Activated CD4-positive, alpha-beta T cell treated with anti-CD3 and anti-CD28 coated beads, Interleukin-2, Interleukin-6, amounts not matched to agents 100 ng/mL and 50 ng/mL, durations not matched to agents 16 hours and 8 hours (primary cell): ENCODE measurements around the gene JAM3.

ENCODE experiments used
- DNase-seq: peaks from one replicate; pipeline ENCODE4 v3.0.0-alpha.2; 2020

The JAM3 gene

DNA sequence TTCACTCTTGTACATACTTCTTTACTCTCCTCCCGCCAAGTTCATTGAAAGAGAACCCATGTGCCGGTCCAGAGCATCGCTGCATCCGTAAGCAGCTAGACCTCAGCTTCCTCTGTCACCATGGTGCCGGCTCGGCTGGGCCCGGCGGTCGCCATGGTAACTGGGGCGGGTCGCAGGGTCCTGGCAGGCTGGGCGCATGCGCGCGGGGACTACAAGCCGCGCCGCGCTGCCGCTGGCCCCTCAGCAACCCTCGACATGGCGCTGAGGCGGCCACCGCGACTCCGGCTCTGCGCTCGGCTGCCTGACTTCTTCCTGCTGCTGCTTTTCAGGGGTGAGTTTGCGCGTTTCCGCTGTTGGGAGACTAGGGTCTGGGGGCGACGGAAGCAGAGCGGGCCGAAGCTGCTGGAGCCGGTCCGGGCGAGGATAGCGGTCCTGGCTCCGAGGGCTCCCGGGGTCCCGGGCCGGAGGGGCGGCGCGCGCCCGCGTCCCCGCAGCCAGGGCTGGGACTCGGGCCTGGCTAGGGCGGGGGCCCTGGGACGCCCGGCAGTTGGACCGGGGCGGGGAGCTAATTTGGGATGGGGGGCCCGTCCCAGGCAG is at the start of gene JAM3:
JAM3 (plus strand) TSS at position 244 of the 597 bp plus-strand sequence; CDS start at position 256, 12 bp downstream.
- DNase-seq = peak; percentile 97

DNA sequence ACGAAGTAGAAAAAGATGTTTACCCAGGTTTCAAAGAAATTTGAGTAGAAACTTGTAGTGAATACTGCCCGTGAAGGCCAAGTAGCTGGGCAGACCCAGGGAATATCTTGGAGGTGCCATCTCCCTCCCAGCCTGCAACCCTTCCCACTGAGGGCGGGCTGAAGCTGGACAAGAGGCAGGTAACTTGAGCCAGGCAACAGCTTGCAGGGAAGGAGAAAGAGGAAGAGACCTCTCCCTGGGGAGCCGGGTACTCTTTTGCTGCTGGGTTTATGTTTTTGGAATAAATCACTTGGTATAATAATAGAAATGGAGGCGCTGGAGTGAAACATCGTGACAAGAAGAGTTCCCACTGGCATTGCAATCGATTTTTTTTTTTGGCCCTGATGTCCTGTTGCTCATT is 49.4 kb upstream of the JAM3 start:
- no peak for DNase-seq

DNA sequence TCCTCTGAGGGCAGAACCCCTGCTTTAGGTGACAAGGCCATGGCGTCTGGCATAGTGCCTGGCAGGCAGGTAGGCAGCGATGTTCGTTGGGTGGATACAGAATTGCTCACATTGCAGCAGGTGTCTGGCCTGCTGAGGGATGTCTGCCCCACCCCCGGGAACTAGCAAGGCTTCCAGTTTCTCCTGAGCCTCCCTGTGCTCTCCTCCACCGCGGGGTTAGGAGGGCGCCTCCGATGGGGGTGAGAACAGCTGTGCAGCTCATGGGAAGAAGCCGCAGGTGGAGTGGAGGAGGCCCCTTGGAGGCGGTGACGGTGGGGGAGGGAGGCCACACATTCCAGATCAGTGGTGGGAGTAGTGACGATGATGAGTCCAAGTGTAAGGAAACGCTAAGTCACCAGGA is 48.3 kb upstream of the JAM3 start:
- no peak for DNase-seq

DNA sequence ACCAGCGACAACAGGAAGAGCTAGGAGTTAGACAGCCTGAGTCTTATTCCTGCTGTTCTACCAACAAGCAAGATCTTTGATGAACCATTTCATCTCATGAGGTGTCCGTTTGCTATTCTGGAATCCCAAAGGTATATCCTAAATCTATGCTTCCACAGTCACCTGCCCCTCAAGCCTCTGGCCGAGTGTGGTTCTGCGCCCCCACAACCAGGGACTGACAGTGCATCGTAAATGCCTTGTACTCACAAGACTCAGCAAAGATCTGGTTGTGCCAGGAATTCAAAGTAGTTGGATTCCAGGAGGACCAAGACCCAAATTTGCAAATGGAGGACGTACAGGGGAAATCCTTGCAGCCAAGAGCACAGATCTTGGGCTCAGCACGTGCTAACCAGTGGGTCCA is 47.5 kb upstream of the JAM3 start:
- no peak for DNase-seq

DNA sequence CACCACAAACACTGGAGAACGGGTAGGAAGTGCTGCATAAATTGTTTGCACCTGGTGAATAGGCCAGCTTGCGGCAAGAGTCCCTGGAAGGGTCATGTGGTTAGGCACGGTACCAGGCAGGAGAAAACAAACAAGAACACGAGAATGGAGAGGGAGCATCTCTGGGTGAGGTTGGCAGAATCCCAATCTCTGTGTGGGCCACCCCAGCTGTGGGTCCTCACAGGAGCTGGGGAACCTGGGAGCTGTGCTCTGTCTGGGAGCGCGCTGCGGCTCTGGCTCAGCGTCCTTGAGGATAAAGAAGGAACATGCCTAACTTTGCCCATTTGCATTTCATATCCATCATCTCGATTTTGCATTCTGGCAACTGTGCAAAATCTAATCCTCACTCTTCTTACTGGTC is 46.1 kb upstream of the JAM3 start:
- DNase-seq = no peak

DNA sequence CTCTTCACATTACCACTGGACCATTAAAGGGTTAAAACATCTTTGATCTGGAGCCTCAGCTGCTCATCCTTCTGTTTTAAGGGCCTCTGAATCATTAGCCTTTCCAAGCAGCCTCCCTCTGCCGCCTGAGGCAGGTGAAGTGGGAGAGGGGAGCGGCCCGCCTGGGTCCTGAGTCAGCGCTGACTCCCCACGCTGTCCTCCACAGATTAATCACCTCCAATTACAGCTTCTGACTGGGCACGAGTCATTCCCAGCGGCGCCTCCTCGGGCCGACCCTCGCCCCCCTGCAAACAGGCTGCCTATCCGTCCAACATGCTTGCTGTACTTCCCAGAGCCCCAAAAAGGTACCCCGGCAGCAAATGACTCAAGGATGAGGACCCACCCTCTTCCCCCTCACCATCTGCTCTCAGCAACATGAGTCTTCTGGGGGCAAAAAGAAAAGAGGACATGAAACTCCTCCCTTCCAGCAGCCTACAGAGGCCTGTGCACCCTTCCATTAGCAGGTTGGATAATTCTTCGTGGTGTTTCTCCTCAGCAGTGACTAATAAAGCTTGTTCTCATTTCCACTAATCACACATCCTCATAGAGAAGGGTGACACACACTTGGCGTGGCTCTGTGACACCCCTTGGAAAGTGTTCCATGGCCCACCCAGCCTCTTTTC is 44.3 kb upstream of the JAM3 start:
- DNase-seq = no peak

DNA sequence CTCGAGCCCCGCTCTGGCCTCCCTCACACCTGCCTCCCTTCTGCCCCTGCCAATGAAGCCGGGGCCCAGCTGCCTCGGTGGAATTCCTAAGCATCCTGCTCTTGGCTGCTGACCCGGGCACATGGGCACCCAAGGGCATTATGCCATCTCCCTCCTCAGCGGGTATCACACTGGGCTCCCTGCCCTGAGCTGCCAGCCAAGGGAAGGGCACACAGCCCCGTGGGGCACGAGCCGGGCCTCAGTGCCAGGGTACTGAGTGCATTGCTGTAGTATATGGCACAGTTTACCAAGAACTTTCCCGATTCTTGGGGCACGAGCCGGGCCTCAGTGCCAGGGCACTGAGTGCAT is 43.8 kb upstream of the JAM3 start:
- DNase-seq = no peak

DNA sequence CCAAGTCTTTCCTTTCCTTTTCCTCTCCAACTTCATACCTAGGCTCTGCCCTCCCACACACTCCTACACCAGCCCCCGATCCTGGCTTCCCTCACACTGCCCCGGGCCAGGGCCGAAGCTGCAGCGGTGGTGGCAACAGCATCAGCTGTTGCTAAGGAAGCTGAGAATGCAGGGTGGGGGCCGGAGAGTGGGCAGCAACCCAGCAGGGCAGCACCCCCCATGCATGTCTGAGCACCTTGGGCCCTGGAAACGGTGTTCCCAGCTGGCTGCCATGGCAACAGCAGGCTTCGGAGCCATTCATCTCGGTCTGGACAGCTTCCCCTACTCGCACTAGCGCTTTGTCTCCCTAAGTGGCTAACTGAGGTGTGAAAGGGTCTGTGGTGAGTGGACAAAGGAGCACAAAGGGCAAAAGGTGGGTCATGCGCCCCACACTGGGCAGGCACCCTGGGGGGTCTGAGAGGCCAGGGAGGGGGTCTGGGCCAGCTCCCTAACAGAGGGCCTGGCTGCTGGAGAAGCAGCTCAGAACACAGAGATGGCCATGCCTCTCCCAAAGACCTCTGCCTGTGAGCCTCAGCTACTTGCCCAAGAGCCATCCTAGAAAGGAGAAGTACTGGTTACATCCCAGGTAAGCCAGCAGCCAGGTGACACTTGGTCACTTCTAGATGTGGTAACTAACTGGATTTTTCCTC is 42.1 kb upstream of the JAM3 start:
- no peak for DNase-seq

DNA sequence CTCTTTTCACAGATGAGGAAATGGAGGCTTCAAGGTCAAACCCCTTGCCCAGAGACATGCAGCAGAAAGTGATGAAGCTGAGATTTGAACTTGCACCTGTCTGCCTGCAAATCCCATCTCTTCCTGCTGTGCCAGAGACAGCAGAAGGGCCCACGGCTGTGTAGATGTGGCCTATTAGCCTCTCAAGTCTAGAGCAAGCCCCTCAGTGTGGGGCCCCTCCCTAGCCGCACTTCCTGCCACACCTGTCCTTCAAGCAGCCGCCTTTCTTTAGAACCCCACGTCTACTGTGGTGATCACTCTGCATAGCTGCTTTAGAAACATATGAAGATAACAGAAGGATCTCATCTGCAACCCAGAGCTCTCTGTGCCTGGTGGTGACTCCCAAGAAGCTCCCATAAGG is 41.2 kb upstream of the JAM3 start:
- DNase-seq = no peak

DNA sequence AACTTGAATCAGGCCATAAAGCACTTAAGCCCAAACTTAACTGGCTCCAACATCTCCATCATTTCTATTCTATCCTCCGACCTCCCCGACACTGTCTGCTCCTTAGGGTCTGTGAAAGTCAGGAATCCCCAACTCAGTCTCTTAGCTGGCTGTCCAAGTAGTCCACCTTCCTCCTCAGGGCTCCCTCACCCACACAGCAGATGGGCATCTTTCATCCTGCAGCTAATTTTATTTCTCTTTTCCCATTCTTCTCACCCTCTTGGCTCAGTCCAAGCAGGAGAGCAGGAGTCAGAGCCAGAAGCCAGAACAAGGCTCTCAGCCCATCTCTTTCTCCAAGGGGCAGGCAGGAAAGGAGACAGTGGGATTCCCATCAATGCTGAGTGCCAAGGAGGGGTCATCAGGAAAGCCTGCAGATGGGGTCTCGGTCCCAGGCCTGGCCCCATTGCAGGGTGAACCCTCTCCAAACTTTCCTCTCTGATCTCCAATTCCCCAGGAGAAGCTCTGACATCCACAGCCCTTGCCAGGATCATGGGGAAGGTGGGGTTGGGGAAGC is 40.4 kb upstream of the JAM3 start:
- no peak for DNase-seq

DNA sequence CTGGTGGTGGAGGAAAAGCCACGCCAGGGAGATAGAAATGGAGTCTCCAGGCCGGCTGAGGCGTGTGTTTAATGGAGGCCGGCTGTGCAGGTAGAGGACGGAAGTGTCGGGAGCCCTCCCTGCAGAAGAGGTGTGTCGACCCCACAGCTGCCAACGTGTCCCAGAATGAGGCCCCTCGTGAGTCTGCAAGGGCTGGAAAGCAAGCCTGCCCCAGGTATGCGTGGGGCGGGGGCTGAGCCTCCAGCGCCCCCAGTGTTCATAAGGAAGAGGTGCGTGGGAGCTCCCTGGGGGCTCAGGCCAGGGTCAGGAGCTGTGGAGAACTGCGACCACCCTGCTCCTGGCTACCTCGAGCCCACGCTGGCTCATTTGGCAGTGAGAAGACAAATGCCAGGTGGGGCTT is 38.0 kb upstream of the JAM3 start:
- no peak for DNase-seq

DNA sequence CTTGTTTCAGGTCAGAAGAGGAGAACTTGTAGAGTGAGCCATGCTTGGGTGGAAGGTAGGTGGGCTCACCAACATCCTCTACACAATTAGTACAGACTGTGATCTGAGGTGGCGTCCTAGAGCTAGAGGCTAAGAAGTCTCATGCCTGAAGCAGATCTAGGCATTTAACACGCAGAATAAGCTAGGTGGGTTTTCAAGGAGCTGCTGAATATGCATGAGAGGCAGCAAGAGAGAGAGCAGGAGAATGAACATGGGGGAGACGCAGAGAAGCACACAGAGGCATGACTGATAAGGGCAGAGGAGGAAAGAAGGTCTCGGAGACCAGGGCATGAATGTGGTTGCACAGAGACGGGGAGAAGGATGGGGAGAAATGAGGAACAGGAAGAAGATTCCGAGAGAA is 36.8 kb upstream of the JAM3 start:
- DNase-seq = no peak

DNA sequence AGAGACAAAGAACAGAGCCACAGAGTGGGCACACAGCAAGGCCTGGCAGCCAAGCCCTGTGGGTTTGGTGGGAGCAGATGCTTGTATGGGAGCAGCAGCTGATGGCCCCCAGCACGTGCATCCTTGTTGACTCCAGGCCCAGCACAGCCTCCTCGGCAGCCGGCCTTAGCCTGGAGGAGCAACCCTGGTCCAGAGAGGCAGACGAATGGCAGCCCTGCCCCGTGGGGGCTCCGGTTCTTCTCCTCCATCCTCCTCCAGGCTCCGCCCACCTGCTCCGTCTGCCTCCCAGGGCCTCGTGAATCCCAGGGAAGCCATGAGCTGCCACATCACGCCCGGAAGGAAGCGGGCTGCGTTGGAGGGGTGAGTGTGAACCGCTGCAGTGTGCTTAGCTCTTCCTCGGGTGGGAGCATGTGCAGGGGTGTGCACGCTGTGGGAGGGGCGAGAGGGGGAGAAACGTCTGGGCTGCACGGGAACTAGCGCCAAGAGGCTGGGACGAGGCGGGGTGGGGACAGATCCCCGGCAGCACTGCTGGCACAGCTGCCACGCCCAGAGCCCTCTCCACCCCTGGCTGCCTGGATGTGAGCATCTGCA is 36.3 kb upstream of the JAM3 start:
- DNase-seq = no peak

DNA sequence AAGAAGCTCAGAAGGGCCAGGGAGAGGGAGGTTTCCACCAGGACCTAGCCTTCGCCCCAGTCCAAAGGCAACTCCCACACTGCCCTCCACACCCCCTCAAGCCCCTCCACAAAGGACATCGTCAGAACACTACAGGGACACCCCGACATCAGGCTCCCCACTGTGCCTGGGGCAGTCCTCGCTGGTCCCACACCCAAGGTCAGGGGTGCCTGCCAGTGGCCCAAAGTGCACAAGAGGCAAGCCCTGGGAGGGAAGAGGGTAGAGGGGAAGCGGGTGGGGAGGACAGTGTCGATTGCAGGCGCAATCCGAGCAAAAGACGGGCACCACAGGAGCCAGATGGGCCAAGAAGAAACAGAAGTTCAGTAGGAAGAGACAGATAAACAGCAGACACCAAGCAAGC is 35.6 kb upstream of the JAM3 start:
- no peak for DNase-seq

DNA sequence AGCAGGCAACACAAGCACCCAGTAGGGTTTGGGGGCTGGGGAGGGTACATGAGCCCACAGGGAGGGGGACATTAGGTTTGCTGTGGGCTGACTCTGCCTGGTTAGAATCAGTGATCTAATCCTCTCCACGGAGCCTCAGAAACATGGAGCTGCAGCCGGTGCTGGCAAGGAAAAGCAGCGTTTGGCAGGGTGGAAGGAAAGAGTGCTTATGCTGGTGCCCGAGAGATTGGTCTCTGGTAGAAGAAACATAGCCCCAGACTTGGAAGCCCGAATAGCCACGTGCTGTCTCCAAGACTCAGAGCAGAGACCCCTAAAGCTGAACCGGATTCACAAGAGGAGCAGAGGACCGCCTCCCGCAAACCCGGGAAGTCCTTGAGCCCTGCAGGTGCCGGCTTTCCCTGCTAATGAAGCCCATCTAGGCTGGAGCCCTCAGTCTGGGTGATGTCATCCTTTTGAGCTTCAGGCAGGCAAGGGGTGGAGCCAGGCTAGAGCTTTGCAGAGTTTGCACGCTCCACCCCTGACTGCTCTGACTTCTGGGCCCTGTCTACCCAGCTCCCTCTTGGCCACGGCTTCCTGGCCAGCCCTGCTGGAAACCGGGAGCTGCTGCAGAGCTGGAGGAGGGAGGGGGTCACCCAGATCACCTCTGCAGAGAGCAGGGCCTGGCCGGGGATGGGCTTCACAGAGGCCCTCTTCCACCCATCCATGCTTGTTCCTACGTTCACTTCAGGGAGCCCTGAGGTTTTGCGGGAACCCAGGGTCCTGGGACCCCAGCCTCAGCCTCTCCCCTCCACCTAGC is 35.0 kb upstream of the JAM3 start:
- DNase-seq = peak; percentile 76

DNA sequence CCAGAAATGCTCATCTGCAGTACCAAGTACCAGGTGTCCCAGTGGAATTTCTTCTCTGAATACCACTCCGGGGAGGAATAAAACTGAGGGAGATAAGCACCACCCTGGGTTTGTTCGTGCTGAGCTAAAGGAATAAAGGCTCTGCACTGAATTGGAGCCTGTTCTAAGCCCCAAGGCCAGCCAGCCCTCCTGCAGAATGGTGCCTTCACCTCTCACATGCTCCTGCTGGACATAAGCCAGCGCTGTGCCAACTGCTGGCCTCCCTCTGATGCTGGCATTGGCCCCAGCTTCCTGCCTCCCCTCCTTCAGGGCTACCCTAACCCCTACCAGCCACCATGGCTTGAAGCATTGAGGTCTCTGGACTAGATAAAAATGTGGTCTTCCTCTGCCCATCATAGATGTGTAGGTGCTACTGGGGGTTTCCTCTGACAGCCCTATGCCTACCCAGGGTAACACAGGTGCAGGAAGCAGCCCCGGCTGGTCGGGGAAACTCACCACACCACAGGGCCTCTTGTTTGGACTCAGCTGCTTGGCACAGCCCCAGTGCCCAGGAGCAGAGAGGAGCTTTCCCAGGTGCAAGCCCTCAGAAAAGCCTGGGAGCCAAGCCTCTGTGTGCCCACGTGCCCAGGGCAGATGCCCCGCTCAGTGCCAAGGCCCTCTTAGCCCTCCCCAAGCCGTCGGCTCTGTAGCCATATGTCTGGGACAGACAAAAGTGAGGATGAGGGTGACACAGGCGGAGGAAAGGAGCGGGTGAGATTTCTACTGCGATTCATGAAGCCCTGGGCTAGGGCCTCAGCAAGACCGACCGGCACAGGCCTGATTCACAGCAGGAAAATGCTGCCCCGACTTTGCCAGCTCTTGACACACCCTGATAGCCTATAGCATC is 34.1 kb upstream of the JAM3 start:
- DNase-seq = no peak

DNA sequence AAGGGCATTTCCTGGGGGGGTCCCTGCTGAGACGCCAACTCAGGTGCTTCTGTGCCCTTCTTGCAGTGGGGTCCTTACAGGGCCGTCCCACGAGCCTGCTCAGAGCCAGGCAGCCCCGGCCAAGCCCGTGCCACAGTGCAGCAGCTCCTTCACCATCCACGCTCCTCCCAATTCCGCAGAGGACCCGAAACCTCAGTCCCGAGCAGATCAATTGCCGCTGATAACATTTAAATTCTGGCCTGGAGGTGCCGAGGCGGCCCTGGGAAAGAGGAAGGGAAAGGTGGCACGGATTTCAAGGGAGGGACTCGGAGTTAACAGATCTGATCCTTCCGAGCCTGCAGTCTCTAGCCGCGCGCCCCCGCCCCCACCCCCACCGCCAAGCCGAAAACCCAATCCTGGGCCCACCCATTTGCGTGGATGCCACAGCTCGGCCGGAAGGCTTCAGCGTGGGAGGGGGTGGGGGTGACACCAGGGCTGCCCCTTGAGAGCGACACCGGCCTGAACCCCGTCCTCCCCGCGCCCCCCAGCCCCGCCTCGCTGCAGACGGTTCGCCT is 32.3 kb upstream of the JAM3 start:
- DNase-seq = peak; percentile 19

DNA sequence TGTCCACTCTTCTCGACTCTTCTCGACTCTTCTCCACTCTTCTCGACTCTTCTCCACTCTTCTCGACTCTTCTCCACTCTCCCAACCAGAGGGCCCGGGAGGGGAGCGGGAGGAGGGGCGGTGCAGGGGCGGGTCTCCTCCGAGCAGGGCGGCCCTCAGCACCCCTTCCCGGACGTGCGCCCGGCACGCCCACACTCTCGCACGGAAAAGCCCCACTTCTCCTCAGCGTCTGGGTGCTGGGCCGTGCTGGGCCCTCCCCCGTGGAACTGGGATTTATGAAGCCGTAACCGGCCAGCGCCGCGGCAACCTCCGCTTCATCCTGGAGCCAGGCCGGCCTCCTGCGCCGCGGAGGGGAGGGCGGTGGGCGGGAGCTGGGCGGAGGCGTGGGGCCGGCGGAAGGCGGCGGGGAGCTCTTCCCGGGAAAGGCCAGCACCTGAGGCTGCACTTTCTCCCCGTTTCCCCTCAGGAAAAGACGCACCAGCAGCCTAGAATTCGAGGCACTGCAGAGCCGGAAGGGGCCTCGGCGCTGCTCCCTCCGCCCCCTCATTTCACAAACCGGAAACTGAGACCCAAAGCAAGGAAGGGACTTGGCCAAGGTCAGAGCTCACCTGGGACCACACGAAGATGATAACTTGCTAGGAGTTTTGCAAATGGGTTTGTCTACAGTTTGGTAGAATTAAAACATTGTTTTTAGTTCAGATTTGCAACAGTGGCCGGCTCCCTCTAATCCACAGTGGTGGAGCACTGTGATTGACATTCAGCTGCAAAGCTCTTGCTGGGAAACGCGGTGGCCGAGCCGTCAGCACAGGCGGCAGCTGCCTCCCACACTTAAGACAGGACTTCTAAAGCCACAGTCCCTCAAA is 31.6 kb upstream of the JAM3 start:
- DNase-seq = peak; percentile 65

DNA sequence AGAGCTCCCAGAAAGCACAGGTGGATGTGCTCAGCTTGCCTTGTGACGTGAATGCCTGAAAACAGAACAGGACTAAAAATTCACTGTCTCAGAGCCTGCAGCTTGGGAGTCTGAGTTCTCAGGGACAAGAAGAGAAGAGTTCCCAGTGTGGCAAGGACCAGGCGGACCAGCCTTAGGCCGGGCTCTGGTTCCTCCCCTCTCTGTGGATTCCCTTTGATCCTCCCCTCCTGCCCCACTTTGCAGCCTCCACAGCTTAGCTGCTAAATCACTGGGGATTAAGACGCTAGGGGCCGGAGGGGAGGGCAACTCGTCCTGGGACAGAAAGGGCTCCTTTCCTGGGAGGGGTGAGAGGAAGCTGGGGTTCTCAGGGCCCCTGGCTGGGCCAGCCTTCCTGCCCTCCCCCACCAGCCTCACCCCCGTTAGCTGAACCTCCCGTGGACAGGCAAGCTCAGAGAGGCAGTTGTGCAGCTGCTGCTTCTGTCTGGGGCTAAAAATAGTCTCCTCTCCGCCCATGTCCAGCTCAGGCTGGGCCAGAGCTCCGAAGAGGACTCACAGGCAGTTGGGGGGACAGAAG is 29.9 kb upstream of the JAM3 start:
- no peak for DNase-seq

DNA sequence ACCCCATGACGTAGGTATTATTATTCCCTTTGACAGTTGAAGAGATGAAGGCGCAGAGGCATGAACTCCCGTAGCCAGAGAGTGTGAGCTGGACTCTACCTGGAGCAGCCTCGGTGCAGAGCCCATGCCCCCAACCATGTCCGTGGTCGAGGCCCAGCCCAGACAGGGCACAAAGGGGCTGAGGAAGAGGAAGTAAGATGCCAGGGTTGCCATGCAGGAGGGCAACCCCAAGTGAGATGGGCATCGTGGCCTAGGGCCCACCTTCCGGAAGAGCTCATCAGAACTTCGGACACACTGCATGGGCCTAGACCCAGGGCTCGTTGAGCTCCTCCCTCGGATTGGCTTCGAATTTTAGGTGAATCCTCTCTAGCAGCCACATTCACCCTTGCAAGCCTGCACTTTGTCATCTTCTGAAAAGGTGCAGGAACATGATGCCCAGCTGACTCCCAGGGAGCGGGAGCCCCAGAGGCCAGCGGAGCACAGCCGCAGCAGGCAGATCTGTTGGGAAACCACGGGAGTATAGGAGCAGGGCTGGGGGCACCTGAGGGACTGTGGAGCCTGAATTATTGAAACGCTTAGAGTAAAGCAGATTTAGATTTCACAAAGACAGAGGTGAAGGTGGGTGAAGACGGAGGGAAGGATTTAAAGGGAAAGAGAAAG is 29.0 kb upstream of the JAM3 start:
- DNase-seq = no peak
